Iris pigment epithelial cell (primary cell): ENCODE measurements around the gene HTT.

Experiments used
- DNase-seq: peaks from one replicate; pipeline ENCODE4 v3.0.0-alpha.2; 2011; ENCODE audit warnings: low read depth

Gene HTT

GRCh38 chr4:3235581-3235980 is 161.1 kb downstream of the HTT start:
- no peak for DNase-seq

- DNase-seq = no peak
Observed at GRCh38 chr4:3236326-3236878, 161.9 kb downstream of the HTT start.

GRCh38 chr4:3237266-3237665 is 162.8 kb downstream of the HTT start:
- no peak for DNase-seq

GRCh38 chr4:3237712-3238560 is 163.5 kb downstream of the HTT start:
- no peak for DNase-seq

- no peak for DNase-seq
Observed at GRCh38 chr4:3238721-3239120, 164.2 kb downstream of the HTT start.

- DNase-seq = no peak
Observed at GRCh38 chr4:3239303-3239702, 164.8 kb downstream of the HTT start.

GRCh38 chr4:3239998-3240920 is 165.8 kb downstream of the HTT start:
- no peak for DNase-seq

- DNase-seq = no peak
Observed at GRCh38 chr4:3240936-3241522, 166.5 kb downstream of the HTT start.

- peak; percentile 80 for DNase-seq
Observed at GRCh38 chr4:3241898-3242524, 167.5 kb downstream of the HTT start.

- no peak for DNase-seq
Observed at GRCh38 chr4:3243136-3243780, 168.8 kb downstream of the HTT start.

- no peak for DNase-seq
Observed at GRCh38 chr4:3244002-3244401, 169.5 kb downstream of the HTT start.

GRCh38 chr4:3244747-3245146 is 170.3 kb downstream of the HTT start:
- DNase-seq = no peak

GRCh38 chr4:3245676-3246075 is 171.2 kb downstream of the HTT start:
- no peak for DNase-seq

GRCh38 chr4:3246458-3247398 is 172.2 kb downstream of the HTT start:
- DNase-seq = no peak

- DNase-seq = no peak
Observed at GRCh38 chr4:3247399-3248177, 173.1 kb downstream of the HTT start.

- no peak for DNase-seq
Observed at GRCh38 chr4:3248178-3248480, 173.6 kb downstream of the HTT start.

- DNase-seq = peak; percentile 54
Observed at GRCh38 chr4:3248811-3249661, 174.6 kb downstream of the HTT start, which contains the start of gene MSANTD1. Gene MSANTD1 (plus strand): TSS chr4:3249159. CDS start chr4:3249223, 64 bp downstream.

GRCh38 chr4:3249711-3250437 is 175.4 kb downstream of the HTT start:
- DNase-seq = no peak
